Thymus (tissue), 2 donors: Measurements from ENCODE around the gene MAP2K3. TPM values are rescaled to one million over a fixed set of nuclear protein-coding genes. Genes with fewer than 3 reads are reported as not detected.

Experiments used
- polyA plus RNA-seq: library from polyadenylated mRNA; stranded (reverse); fragments of 200-250 nt; gene quantifications from one replicate; pipeline ENCODE4 v1.2.3, GENCODE V29; 2013
- total RNA-seq: library from RNA; stranded (reverse); fragments of 120-200 nt; gene quantifications from one replicate; pipeline ENCODE4 v1.2.4, GENCODE V29; 2013
- donor health status: healthy.

The MAP2K3 gene
- total and polyA plus RNA-seq, 2 donors = 9.1 to 33.4 TPM

Other genes starting within 250 kb of the MAP2K3 start
- gene USP22, start 241.7 kb upstream of the MAP2K3 start, total RNA-seq = 74.2 TPM
- gene USP22, start 241.7 kb upstream of the MAP2K3 start, polyA plus RNA-seq = 52.5 TPM
- 17.5 TPM for gene DHRS7B, start 157.7 kb upstream of the MAP2K3 start, total RNA-seq
- 22.8 TPM for gene DHRS7B, start 157.7 kb upstream of the MAP2K3 start, polyA plus RNA-seq
- 19.7 TPM for gene TMEM11, start 70.5 kb upstream of the MAP2K3 start, total RNA-seq
- 23.3 TPM for gene TMEM11, start 70.5 kb upstream of the MAP2K3 start, polyA plus RNA-seq
- gene NATD1, start 31.3 kb upstream of the MAP2K3 start, total RNA-seq = 2.7 TPM
- 4.8 TPM for gene NATD1, start 31.3 kb upstream of the MAP2K3 start, polyA plus RNA-seq
- 0.85 TPM for gene KCNJ12, start 91.6 kb downstream of the MAP2K3 start, total RNA-seq
- 0.37 TPM for gene KCNJ12, start 91.6 kb downstream of the MAP2K3 start, polyA plus RNA-seq